Measurements from ENCODE around the gene NKX2-8.

GRCh38 chr14:36588788-36589187, 6.4 kb upstream of the NKX2-8 start:
- TF ChIP-seq CTCF (IDR thresholded peaks at IDR 0.05; ENCODE audit: low read depth, low read length): no peak
- no peak for TF ChIP-seq EZH2phosphoT487 (IDR thresholded peaks at IDR 0.05; ENCODE audit: low read depth)
